ENCODE measurements around the gene CHRNA10.

The CHRNA10 gene

GRCh38 chr11:3631331-3631730 is 39.9 kb downstream of the CHRNA10 start:
- no peak overlapping the region for H3K4me3 ChIP-seq (ENCODE audit: low read length)
- no peak for TF ChIP-seq ZNF274 (IDR thresholded peaks at IDR 0.05; ENCODE audit: low read depth, low read length)

- no peak overlapping the region for H3K4me3 ChIP-seq (ENCODE audit: low read length)
- no peak for TF ChIP-seq ZNF274 (IDR thresholded peaks at IDR 0.05; ENCODE audit: low read depth, low read length)
Measured at GRCh38 chr11:3627291-3627690, 43.9 kb downstream of the CHRNA10 start.

GRCh38 chr11:3626250-3626960 is 44.8 kb downstream of the CHRNA10 start:
- TF ChIP-seq ZNF274 (IDR thresholded peaks at IDR 0.05; ENCODE audit: low read depth, low read length) = no peak
- no peak overlapping the region for H3K4me3 ChIP-seq (ENCODE audit: low read length)

GRCh38 chr11:3623767-3624458 is 47.3 kb downstream of the CHRNA10 start:
- TF ChIP-seq ZNF274 (IDR thresholded peaks at IDR 0.05; ENCODE audit: low read depth, low read length) = no peak
- no peak overlapping the region for H3K4me3 ChIP-seq (ENCODE audit: low read length)

GRCh38 chr11:3623121-3623520 is 48.1 kb downstream of the CHRNA10 start:
- H3K4me3 ChIP-seq (ENCODE audit: low read length) = no peak overlapping the region
- no peak for TF ChIP-seq ZNF274 (IDR thresholded peaks at IDR 0.05; ENCODE audit: low read depth, low read length)

GRCh38 chr11:3622521-3622920 is 48.7 kb downstream of the CHRNA10 start:
- H3K4me3 ChIP-seq (ENCODE audit: low read length) = no peak overlapping the region
- no peak for TF ChIP-seq ZNF274 (IDR thresholded peaks at IDR 0.05; ENCODE audit: low read depth, low read length)

GRCh38 chr11:3617990-3618389 is 53.2 kb downstream of the CHRNA10 start:
- no peak for TF ChIP-seq ZNF274 (IDR thresholded peaks at IDR 0.05; ENCODE audit: low read depth, low read length)
- H3K4me3 ChIP-seq (ENCODE audit: low read length) = no peak overlapping the region

- TF ChIP-seq ZNF274 (IDR thresholded peaks at IDR 0.05; ENCODE audit: low read depth, low read length) = no peak
- H3K4me3 ChIP-seq (ENCODE audit: low read length) = no peak overlapping the region
Measured at GRCh38 chr11:3616721-3617460, 54.3 kb downstream of the CHRNA10 start.

- TF ChIP-seq ZNF274 (IDR thresholded peaks at IDR 0.05; ENCODE audit: low read depth, low read length) = no peak
- no peak overlapping the region for H3K4me3 ChIP-seq (ENCODE audit: low read length)
Measured at GRCh38 chr11:3615998-3616397, 55.2 kb downstream of the CHRNA10 start.
